Heart right ventricle (tissue), 16 donors: ENCODE results near the gene GAR1. TPM values are rescaled to one million over a fixed set of nuclear protein-coding genes. Genes with fewer than 3 reads are reported as not detected.
A peak's percentile ranks its signal among the peaks of the same experiment; 100 is the strongest.

Experiments used
- ATAC-seq, 8 donors: fragments of 200-7000 bp; cut with Tn5 transposase; one replicate each; pipeline ENCODE4 v1.9.1; 2020; ENCODE audit warnings: mild to moderate bottlenecking in 8 of 8, moderate library complexity in 8 of 8, moderate number of reproducible peaks in 1 of 8
- DNase-seq, 2 donors: peaks; one replicate each; pipeline ENCODE4 v3.0.0-alpha.2; 2020
- H3K27ac ChIP-seq, 10 donors: fragments of 200-600 bp; sonication (generic) in 2 of 10; one replicate each; pipeline versions ENCODE4 v1.5.0 to v1.8.0; 2020 to 2022; ENCODE audit warnings: mild to moderate bottlenecking in 3 of 10
- H3K27me3 ChIP-seq, 7 donors: fragments of 200-600 bp; one replicate each; pipeline ENCODE4 v1.8.0; 2021 to 2022; ENCODE audit warnings: mild to moderate bottlenecking in 2 of 7
- H3K36me3 ChIP-seq, 9 donors: fragments of 200-600 bp; sonication (generic) in 1 of 9; one replicate each; pipeline versions ENCODE4 v1.5.0 to v1.8.0; 2020 to 2022; ENCODE audit warnings: mild to moderate bottlenecking in 2 of 9
- H3K4me1 ChIP-seq, 9 donors: fragments of 200-600 bp; sonication (generic) in 1 of 9; one replicate each; pipeline versions ENCODE4 v1.5.0 to v1.8.0; 2020 to 2022; ENCODE audit warnings: mild to moderate bottlenecking in 4 of 9
- H3K4me3 ChIP-seq, 10 donors: fragments of 200-600 bp; sonication (generic) in 2 of 10; one replicate each; pipeline versions ENCODE4 v1.5.0 to v1.8.0; 2020 to 2022; ENCODE audit warnings: mild to moderate bottlenecking in 7 of 10, moderate library complexity in 2 of 10
- H3K9me3 ChIP-seq, 11 donors: fragments of 200-600 bp in 10 of 11; sonication (generic) in 2 of 11; one replicate each; pipeline versions ENCODE4 v1.5.0 to v1.8.0; 2013 to 2022; ENCODE audit warnings: mild to moderate bottlenecking in 2 of 11, control low read depth in 1 of 11, moderate library complexity in 1 of 11
- CTCF ChIP-seq, 9 donors: fragments of 200-600 bp; sonication (generic) in 2 of 9; IDR thresholded peaks; one replicate each; pipeline versions ENCODE4 v1.5.0 to v1.8.0; 2021 to 2022; ENCODE audit warnings: antibody characterized with exemption in 9 of 9, mild to moderate bottlenecking in 5 of 9, moderate library complexity in 1 of 9
- WGBS, 2 donors: extraction: QIAGEN DNeasy Blood & Tissue Kit; methylation state at CpG; one replicate each; pipeline ENCODE4 v1.1.7; 2013; ENCODE audit warnings: inconsistent platforms in 1 of 2; 5-methylcytosine and 5-hydroxymethylcytosine counted together
- intact Hi-C, 10 donors: fragments of 100-400 bp; cut with DNase I; formaldehyde crosslinking; loops; one replicate each; pipeline versions ENCODE4 v1.11.1 to v1.14.2; 2022
- polyA plus RNA-seq, 2 donors: library from polyadenylated mRNA; stranded (reverse); fragments of 200-250 nt; gene quantifications; one replicate each; pipeline ENCODE4 v1.2.3, GENCODE V29; 2013
- total RNA-seq, 10 donors: library from RNA; stranded (reverse); fragmentation: NEBNext Ultra II Directional in 3 of 10; extraction: Animal tissue kit (Norgen Biotek cat#: 25700) in 3 of 10; gene quantifications; one replicate each; pipeline versions ENCODE4 v1.2.1 to v1.2.4, GENCODE V29; 2021 to 2023
- donor health status: Arrhythmogenic right ventricular cardiomyopathy.
- donor health status: ischemic (EF 13 %, LVEDD 7.1; RV severe dilation, severe dysfunction).
- donor health status: healthy with polysubstance abuse.
- donor health status: DM: no; HTN: yes; CAD: no.
- donor health status: DM: no; HTN: no; CAD: no.
- donor health status: ischemic (EF 25% LVEDD 6.9; RV normal size, moderate dysfunction).
- donor health status: ischemic (EF 25% LVEDD 5.7; RV mildly dilated, moderate dysfunction).
- donor health status: healthy.
- donor health status: DM: yes; HTN: yes; CAD: no.
- donor health status: Ischemic cardiomyopathy.
- donor health status: ischemic (EF 35%, LVEDD 5.7; RV mildly dilated, moderate dysfunction).
- donor health status: nonischemic (EF 11% LVEDD 7.7; RV severe dilation, severe dysfunction).
- donor health status: DM: yes; HTN: yes; CAD: no.
- donor health status: PGD.
- donor health status: ischemic (EF 29% LVEDD 5.4; RV normal size, mild dysfunction).
- donor health status: nonischemic (EF 23%, LVEDD 6.1; RV moderate dilation, normal function).

Gene GAR1
- total and polyA plus RNA-seq, 12 donors = 6.8 to 17.2 (median 9.7) TPM

GRCh38 chr4:109803924-109804571 is 11.5 kb upstream of the GAR1 start:
- peak in 1 of 8 donors; percentile 35 for ATAC-seq
- intact Hi-C loops = loop anchor here in 3 of 10 donors (5.0 to 10.0 kb wide), 3 partner anchors 72 to 102 kb away; partner anchors contain the start of genes CASP6 (in 3 of the 3) and PLA2G12A (in 2 of the 3)

GRCh38 chr4:109809655-109810054 is 5.9 kb upstream of the GAR1 start:
- Histone ChIP-seq H3K4me3 (no peak overlapping the region), H3K27ac (no peak overlapping the region), H3K36me3 (no peaks in the 10 kb centered on the region), H3K27me3 (no peaks in the 10 kb centered on the region), H3K4me1 (peaks cover 0 to 4% (median 1%) of the 10 kb centered on the region in 9 donors), H3K9me3 (no peaks in the 10 kb centered on the region)
- no peak for TF ChIP-seq CTCF (IDR thresholded peaks at IDR 0.05)
- intact Hi-C loops = loop anchor here in 4 of 10 donors (5.0 to 10.0 kb wide), 5 partner anchors 105 to 387 kb away; partner anchors contain the start of gene CASP6 (in 3 of the 4)
- ATAC-seq = no peak
- no peak for DNase-seq
- WGBS, 2 donors = 93 to 98% methylated on average over 2 of the region's 2 CpGs

More at GRCh38 chr4:109803924-109804571, 11.5 kb upstream of the GAR1 start:
- 18 to 30% methylated on average over 4 of the region's 4 CpGs for WGBS, 2 donors
- Histone ChIP-seq H3K27me3 (no peaks in the 10 kb centered on the region), H3K4me3 (no peak overlapping the region), H3K9me3 (no peaks in the 10 kb centered on the region), H3K36me3 (no peaks in the 10 kb centered on the region), H3K4me1 (peaks cover 0 to 13% (median 3%) of the 10 kb centered on the region in 9 donors), H3K27ac (no peak overlapping the region)
- DNase-seq = no peak
- TF ChIP-seq CTCF (IDR thresholded peaks at IDR 0.05) = peak in 7 of 9 donors; percentile 37 to 55 (median 41)

GRCh38 chr4:109810552-109811387 is 4.8 kb upstream of the GAR1 start:
- Histone ChIP-seq H3K27me3 (no peaks in the 10 kb centered on the region), H3K27ac (no peak overlapping the region), H3K36me3 (no peaks in the 10 kb centered on the region), H3K4me1 (peaks cover 0 to 11% (median 4%) of the 10 kb centered on the region in 9 donors), H3K9me3 (no peaks in the 10 kb centered on the region), H3K4me3 (no peak overlapping the region)
- DNase-seq = no peak
- no peak for TF ChIP-seq CTCF (IDR thresholded peaks at IDR 0.05)
- no peak for ATAC-seq
- intact Hi-C loops = loop anchor here in 4 of 10 donors (10.0 kb wide), 4 partner anchors 106 to 266 kb away; partner anchors contain the start of gene CASP6 (in 2 of the 4)
- WGBS, 2 donors = 73 to 74% methylated on average over 11 of the region's 11 CpGs

- no peaks in the 10 kb centered on the region for H3K27me3 ChIP-seq
- WGBS, 2 donors = 62 to 65% methylated on average over 3 of the region's 3 CpGs
- H3K4me3 ChIP-seq = no peak overlapping the region
- H3K4me1 ChIP-seq = peaks cover 0 to 20% (median 10%) of the 10 kb centered on the region in 9 donors
- no peaks in the 10 kb centered on the region for H3K36me3 ChIP-seq
- TF ChIP-seq CTCF (IDR thresholded peaks at IDR 0.05) = no peak
- intact Hi-C loops = loop anchor here in 4 of 10 donors (10.0 kb wide), 4 partner anchors 107 to 267 kb away; partner anchors contain the start of gene CASP6 (in 2 of the 4)
- no peak overlapping the region for H3K27ac ChIP-seq
- DNase-seq = no peak
- no peak for ATAC-seq
- H3K9me3 ChIP-seq = no peaks in the 10 kb centered on the region
Measured at GRCh38 chr4:109811707-109812106, 3.9 kb upstream of the GAR1 start.
